HCT116 (cell line): ENCODE measurements around the gene NPR3. TPM values are rescaled to one million over a fixed set of nuclear protein-coding genes. Genes with fewer than 3 reads are reported as not detected.

Experiments
- ATAC-seq: fragments of 200-7000 bp; cut with Tn5 transposase; 2 replicates; pipeline ENCODE4 v1.9.1; 2020; ENCODE audit warnings: mild to moderate bottlenecking, moderate library complexity
- BruUV-seq: library from RNA; stranded (reverse); fragments of 400-500 nt; replicated peaks from 2 replicates; lab custom pipeline; 2021; lab: Mats Ljungman, UMichigan
- CTCF ChIA-PET: fragments of 300-600 bp; sonication (Branson Sonifier 250); formaldehyde crosslinking; loops from one replicate; lab custom pipeline; 2021; ENCODE audit warnings: antibody characterized with exemption; lab: Charles Lee
- POLR2A ChIA-PET: fragments of 300-600, 350-600 bp; sonication (Branson Sonifier 250); formaldehyde crosslinking; loops from one replicate; lab custom pipeline; 2021; ENCODE audit warnings: antibody characterized with exemption; lab: Charles Lee
- RAD21 ChIA-PET, 2 experiments: fragments of 300-600 bp; sonication (Branson Sonifier 250); formaldehyde crosslinking; loops; one replicate each; lab custom pipeline; 2023; ENCODE audit warnings: low total read pairs in 2 of 2; ENCODE audit not compliant: uncharacterized antibody in 2 of 2, unreplicated experiment in 2 of 2, low non-redundant PET in 1 of 2; lab: Charles Lee
- DNase-seq: peaks from one replicate; pipeline ENCODE4 v3.0.0-alpha.2; 2010; ENCODE audit warnings: low read depth, low spot score
- H2AFZ ChIP-seq: fragments of 200-600 bp; shearing (Covaris generic), sonication (generic); 2 replicates; pipeline ENCODE4 v1.6.1; 2017; ENCODE audit warnings: low read depth, mixed run types, mixed read lengths, antibody characterized with exemption, low read length; ENCODE audit not compliant: poor library complexity, severe bottlenecking
- H3K27ac ChIP-seq: 2 replicates; pipeline ENCODE4 v1.5.1; 2012; ENCODE audit warnings: low read depth, low read length
- H3K27me3 ChIP-seq: fragments of 200-600 bp; sonication (generic); 2 replicates; pipeline ENCODE4 v1.6.1; 2016; ENCODE audit warnings: mixed run types, low read length, mixed read lengths; ENCODE audit not compliant: insufficient read depth
- H3K36me3 ChIP-seq, 2 experiments: fragments of 200-500 bp in 1 of 2; fragments of 200-600 bp in 1 of 2; sonication (Bioruptor generic) in 1 of 2; sonication (generic) in 1 of 2; 2 replicates each; pipeline versions ENCODE4 v1.5.1 to v1.6.1; 2014 to 2016; ENCODE audit warnings: low read length in 2 of 2, inconsistent platforms in 1 of 2, mixed read lengths in 1 of 2, mixed run types in 1 of 2; ENCODE audit not compliant: insufficient read depth in 2 of 2, control insufficient read depth in 1 of 2
- H3K4me1 ChIP-seq, 2 experiments: fragments of 200-600 bp in 1 of 2; sonication (generic) in 1 of 2; 2 replicates each; pipeline versions ENCODE4 v1.5.1 to v1.6.1; 2012 to 2017; ENCODE audit warnings: low read length in 2 of 2, inconsistent platforms in 1 of 2, mild to moderate bottlenecking in 1 of 2, mixed read lengths in 1 of 2, mixed run types in 1 of 2, moderate library complexity in 1 of 2; ENCODE audit not compliant: insufficient read depth in 2 of 2, control insufficient read depth in 1 of 2
- H3K4me2 ChIP-seq: fragments of 200-600 bp; sonication (generic); 2 replicates; pipeline ENCODE4 v1.6.1; 2017; ENCODE audit warnings: mixed run types, low read length, mixed read lengths
- H3K4me3 ChIP-seq, 2 experiments: fragments of 200-600 bp in 1 of 2; sonication (generic) in 1 of 2; replicated peaks in 1 of 2; 2 replicates each; pipeline ENCODE4 v1.5.1; 2011 to 2016; ENCODE audit warnings: low read length in 2 of 2, control low read depth in 1 of 2, low read depth in 1 of 2, mild to moderate bottlenecking in 1 of 2, mixed read lengths in 1 of 2, mixed run types in 1 of 2
- H3K79me2 ChIP-seq: fragments of 200-600 bp; sonication (generic); 2 replicates; pipeline ENCODE4 v1.6.1; 2017; ENCODE audit warnings: mild to moderate bottlenecking, mixed run types, low read length, moderate library complexity, mixed read lengths; ENCODE audit not compliant: insufficient read depth
- H3K9ac ChIP-seq: fragments of 200-600 bp; sonication (generic); 2 replicates; pipeline ENCODE4 v1.6.1; 2016; ENCODE audit warnings: low read length, mixed read lengths
- H3K9me2 ChIP-seq: fragments of 200-600 bp; sonication (generic), shearing (Covaris generic); 2 replicates; pipeline ENCODE4 v1.6.1; 2017; ENCODE audit warnings: mixed run types, mild to moderate bottlenecking, moderate library complexity; ENCODE audit not compliant: insufficient read depth
- H3K9me3 ChIP-seq, 2 experiments: fragments of 200-500 bp in 1 of 2; fragments of 200-600 bp in 1 of 2; sonication (Bioruptor generic) in 1 of 2; sonication (generic) in 1 of 2; 2 replicates each; pipeline ENCODE4 v1.6.1; 2014 to 2017; ENCODE audit warnings: low read length in 2 of 2, mixed read lengths in 2 of 2, inconsistent platforms in 1 of 2, low read depth in 1 of 2, mild to moderate bottlenecking in 1 of 2, mixed run types in 1 of 2, moderate library complexity in 1 of 2; ENCODE audit not compliant: control insufficient read depth in 1 of 2, insufficient read depth in 1 of 2
- H4K20me1 ChIP-seq: fragments of 200-600 bp; sonication (generic), shearing (Covaris generic); 2 replicates; pipeline ENCODE4 v1.6.1; 2017; ENCODE audit warnings: mixed run types, mild to moderate bottlenecking, moderate library complexity; ENCODE audit not compliant: insufficient read depth
- CEBPB ChIP-seq: IDR thresholded peaks from 2 replicates; pipeline ENCODE4 v1.6.1; 2012; ENCODE audit warnings: low read depth
- POLR2A ChIP-seq: IDR thresholded peaks from 2 replicates; pipeline ENCODE4 v1.7.0; 2011; ENCODE audit warnings: borderline replicate concordance; ENCODE audit not compliant: insufficient read depth, insufficient read length; ENCODE audit errors: extremely low read depth
- RAD21 ChIP-seq: IDR thresholded peaks from 2 replicates; pipeline ENCODE4 v1.6.1; 2012; ENCODE audit warnings: low read depth, mild to moderate bottlenecking
- SIN3A ChIP-seq: IDR thresholded peaks from 2 replicates; pipeline ENCODE4 v1.6.1; 2012; ENCODE audit warnings: low read depth
- TCF7L2 ChIP-seq: IDR thresholded peaks from 2 replicates; pipeline ENCODE4 v1.7.0; 2011; ENCODE audit warnings: borderline replicate concordance, inconsistent platforms; ENCODE audit not compliant: insufficient read depth, insufficient read length; ENCODE audit errors: extremely low read depth
- intact Hi-C: fragments of 100-400 bp; cut with micrococcal nuclease; formaldehyde crosslinking; loops from 2 replicates; pipeline ENCODE4 v1.10.0; 2022
- total RNA-seq: library from RNA; stranded (reverse); gene quantifications from one replicate; pipeline ENCODE4 v1.2.1, GENCODE V29; 2021; ENCODE audit not compliant: unreplicated experiment
- TF ChIP-seq, protein P1 (sequence below): IDR thresholded peaks from 2 replicates; pipeline ENCODE4 v1.6.1; 2011; ENCODE audit warnings: mild to moderate bottlenecking, low read length, moderate library complexity; ENCODE audit not compliant: insufficient replicate concordance; ENCODE audit errors: extremely low read depth

Gene NPR3
- total RNA-seq, 1 experiment from 2014 or later = 0.39 TPM

- Histone ChIP-seq H3K27ac (no peak overlapping the region), H3K9ac (no peak overlapping the region), H3K36me3 (no peaks in the 10 kb centered on the region), H3K4me3 (no peak overlapping the region), H4K20me1 (no peaks in the 10 kb centered on the region), H2AFZ (no peak overlapping the region), H3K4me1 (no peaks in the 10 kb centered on the region), H3K4me2 (no peak overlapping the region), H3K79me2 (no peaks in the 10 kb centered on the region), H3K27me3 (peaks cover 5% of the 10 kb centered on the region), H3K9me3 (no peaks in the 10 kb centered on the region), H3K9me2 (no peaks in the 10 kb centered on the region)
- DNase-seq (no peak), ATAC-seq (no peak)
- CTCF ChIA-PET = no interaction called here
- POLR2A ChIA-PET = no interaction called here
- TF ChIP-seq POLR2A = no peak
- RAD21 ChIA-PET = no interaction called here
- no TSS peak for BruUV-seq
- intact Hi-C loops = no loop called here
Observed at GRCh38 chr5:32831624-32832023, 120.5 kb downstream of the NPR3 start.

GRCh38 chr5:32833127-32833526 is 122.0 kb downstream of the NPR3 start:
- H3K9me2 ChIP-seq = no peaks in the 10 kb centered on the region
- no TSS peak for BruUV-seq
- RAD21 ChIA-PET = no interaction called here
- H3K9me3 ChIP-seq = no peaks in the 10 kb centered on the region
- H3K27me3 ChIP-seq = peaks cover 5% of the 10 kb centered on the region
- POLR2A ChIA-PET = no interaction called here
- TF ChIP-seq RAD21 (no peak), POLR2A (no peak), SIN3A (no peak), CEBPB (no peak), TCF7L2 (no peak)
- TF ChIP-seq, protein P1, sequence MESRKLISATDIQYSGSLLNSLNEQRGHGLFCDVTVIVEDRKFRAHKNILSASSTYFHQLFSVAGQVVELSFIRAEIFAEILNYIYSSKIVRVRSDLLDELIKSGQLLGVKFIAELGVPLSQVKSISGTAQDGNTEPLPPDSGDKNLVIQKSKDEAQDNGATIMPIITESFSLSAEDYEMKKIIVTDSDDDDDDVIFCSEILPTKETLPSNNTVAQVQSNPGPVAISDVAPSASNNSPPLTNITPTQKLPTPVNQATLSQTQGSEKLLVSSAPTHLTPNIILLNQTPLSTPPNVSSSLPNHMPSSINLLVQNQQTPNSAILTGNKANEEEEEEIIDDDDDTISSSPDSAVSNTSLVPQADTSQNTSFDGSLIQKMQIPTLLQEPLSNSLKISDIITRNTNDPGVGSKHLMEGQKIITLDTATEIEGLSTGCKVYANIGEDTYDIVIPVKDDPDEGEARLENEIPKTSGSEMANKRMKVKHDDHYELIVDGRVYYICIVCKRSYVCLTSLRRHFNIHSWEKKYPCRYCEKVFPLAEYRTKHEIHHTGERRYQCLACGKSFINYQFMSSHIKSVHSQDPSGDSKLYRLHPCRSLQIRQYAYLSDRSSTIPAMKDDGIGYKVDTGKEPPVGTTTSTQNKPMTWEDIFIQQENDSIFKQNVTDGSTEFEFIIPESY = no peak
- H3K4me3 ChIP-seq = no peak overlapping the region
- H3K9ac ChIP-seq = no peak overlapping the region
- H3K79me2 ChIP-seq = no peaks in the 10 kb centered on the region
- CTCF ChIA-PET = no interaction called here
- H3K36me3 ChIP-seq = no peaks in the 10 kb centered on the region
- no peak overlapping the region for H3K27ac ChIP-seq
- no peak overlapping the region for H3K4me2 ChIP-seq
- no peak overlapping the region for H2AFZ ChIP-seq
- ATAC-seq (no peak), DNase-seq (no peak)
- intact Hi-C loops = no loop called here
- H3K4me1 ChIP-seq = no peaks in the 10 kb centered on the region
- no peaks in the 10 kb centered on the region for H4K20me1 ChIP-seq
